GM18502 (cell line): Measurements from ENCODE around the gene UIMC1.

ENCODE experiments used
- ATAC-seq: cut with Tn5 transposase; IDR thresholded peaks from one replicate; pipeline ENCODE4 v1.9.1; 2021; ENCODE audit warnings: mild to moderate bottlenecking; ENCODE audit not compliant: unreplicated experiment, poor library complexity

Gene UIMC1

GRCh38 chr5:176906796-176907195, 99.8 kb downstream of the UIMC1 start:
- no peak for ATAC-seq

DNA sequence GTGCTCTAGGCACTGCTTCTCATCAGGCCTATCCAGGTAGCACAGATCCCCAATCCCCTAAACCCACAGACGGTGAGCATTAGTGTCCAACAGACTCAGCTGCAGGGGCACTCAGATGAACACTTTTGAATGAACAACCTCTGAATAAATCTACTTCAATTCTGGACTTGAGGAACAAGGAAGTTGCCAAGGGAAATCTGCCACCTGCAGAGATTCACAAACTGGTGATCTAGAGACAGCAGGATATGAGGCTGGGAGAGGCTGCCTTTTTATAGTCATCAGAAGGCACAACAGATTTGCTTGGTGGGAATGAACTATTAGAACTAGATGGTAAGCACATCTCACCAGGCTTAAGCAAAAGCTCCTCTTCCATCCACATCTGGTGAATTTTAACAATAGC, 100.5 kb downstream of the UIMC1 start:
- ATAC-seq, result no peak

GRCh38 chr5:176904276-176904675, 102.3 kb downstream of the UIMC1 start:
- ATAC-seq, result no peak

- no peak for ATAC-seq
Measured at GRCh38 chr5:176902911-176903664, 103.5 kb downstream of the UIMC1 start.

- no peak for ATAC-seq
Measured at GRCh38 chr5:176902102-176902814, 104.3 kb downstream of the UIMC1 start.

- ATAC-seq, result peak; percentile 69
Measured at GRCh38 chr5:176901260-176902101, 105.1 kb downstream of the UIMC1 start.

- no peak for ATAC-seq
Measured at GRCh38 chr5:176900780-176901204, 105.8 kb downstream of the UIMC1 start.

DNA sequence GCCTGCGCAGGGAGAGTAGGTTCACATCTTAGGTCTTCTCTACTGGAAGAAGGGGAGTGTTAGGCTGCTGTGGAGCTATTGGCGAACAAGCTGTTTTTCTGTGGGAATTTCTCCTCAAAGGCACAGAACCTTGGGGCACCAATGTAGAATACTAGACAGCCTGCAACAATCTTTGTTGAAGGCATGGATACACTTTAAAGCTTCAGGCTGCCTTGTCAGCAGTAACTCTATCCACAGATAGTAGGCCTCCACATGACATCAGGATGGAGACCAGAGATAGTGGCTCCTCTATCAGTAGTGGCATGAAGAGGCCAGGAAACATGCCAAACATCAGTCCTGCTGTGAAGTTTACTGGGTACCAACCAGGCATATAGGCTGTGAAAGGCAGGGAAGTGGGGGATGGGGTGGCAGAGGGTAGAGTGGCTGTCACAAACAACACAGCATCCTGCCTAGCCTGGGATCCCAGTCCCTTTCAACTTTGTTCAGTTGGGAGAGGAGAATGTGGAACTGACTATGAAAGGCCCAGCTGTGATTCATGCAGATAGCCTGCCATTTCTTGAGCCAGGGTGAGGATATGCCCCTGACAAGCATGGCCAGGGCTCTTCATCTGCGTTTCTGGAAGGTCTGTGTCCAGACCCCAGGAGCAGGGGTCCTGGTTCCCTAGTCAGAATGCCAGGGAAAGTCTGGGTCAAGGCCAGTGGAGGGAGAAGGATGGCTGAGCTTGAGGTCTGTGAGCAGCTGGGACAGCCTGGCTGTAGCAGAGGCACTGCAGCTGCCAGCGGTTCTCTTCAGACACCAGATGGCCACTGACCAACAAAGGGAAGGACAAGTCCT, 106.4 kb downstream of the UIMC1 start:
- ATAC-seq, result no peak

DNA sequence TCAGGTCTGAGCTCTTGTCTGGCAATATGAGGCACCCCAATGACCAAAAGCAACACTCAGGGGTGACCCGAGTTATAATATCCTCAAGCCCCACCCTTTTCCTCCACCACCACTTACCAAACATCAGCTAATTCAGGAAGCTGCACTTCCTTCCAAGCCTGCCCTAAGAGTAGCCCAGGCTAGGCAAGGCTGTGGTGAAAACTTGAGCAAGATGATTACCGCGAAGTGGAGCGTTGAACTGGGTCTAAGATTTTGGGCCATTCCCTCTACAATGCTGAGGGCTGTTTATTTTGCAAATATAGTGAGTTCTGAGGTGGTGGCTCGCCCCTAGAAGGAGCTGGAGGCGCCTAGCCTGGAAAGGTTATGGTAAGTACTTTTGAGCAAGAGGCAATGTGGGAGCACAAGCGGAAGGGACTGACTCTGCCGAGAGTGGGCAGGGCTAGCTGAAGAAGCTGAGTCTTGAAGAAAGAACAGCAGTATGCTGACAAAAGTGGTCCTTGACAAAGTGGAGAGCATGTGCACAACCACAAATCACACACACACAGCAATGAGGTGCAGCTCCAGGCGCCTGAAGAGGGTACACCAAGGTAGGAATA, 107.2 kb downstream of the UIMC1 start, which contains the start of gene HK3:
TSS of gene HK3 (minus strand) at position 51 of the 596 bp plus-strand sequence. CDS start 3,187 bp downstream, outside the sequence.
- no peak for ATAC-seq

GRCh38 chr5:176897263-176897662, 109.3 kb downstream of the UIMC1 start:
- no peak for ATAC-seq

- no peak for ATAC-seq
Measured at GRCh38 chr5:176895831-176896230, 110.7 kb downstream of the UIMC1 start.

GRCh38 chr5:176894298-176894697, 112.3 kb downstream of the UIMC1 start:
- ATAC-seq, result no peak

DNA sequence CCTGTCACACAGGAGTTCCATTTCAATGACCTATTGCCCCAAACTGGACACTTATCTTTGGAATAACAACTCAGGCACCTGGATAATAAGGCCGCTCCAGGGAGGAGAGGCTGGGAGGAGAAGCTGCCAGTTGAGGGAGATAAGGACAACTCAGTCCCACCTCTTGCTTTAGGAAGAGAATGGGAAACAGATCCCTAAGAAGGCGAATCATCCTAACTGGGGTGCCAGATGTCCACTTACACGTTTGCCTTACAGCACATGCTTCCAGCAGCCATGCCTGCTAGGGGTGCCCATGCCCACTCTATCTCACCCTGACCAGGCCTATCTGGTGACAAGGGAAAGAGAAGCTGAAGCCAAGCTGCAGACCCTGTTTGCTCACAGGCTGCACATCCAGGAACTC, 113.9 kb downstream of the UIMC1 start:
- ATAC-seq, result no peak

DNA sequence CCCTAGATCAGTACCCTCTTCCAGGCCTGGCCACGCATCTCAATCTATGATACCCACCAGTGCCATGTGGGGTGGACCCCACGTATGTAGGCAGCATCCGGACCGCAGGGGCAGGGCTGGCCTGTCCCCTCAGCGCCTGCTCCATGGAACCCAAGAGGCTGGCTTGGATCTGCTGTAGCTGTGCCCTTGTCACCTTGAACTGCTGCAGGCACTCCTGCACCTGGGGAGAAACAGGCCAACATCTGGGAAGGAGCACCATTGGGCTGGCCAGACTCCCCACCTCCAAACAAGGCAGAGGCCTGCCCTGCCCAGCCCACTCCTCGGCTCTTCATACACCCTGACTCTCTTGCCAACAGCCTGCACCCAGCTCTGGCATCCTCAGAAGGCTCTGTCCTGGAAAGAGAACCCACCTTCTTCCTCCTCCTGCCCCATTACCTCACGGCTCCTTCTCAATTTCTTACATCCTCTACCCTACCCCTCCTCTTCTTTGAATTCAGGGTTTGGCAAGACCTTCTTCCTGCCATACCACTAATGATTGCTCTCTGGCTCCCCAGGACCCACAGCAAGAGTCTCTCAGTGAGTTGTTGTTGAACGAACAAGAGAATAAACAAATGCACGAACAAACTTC, 115.1 kb downstream of the UIMC1 start:
- ATAC-seq, result no peak

DNA sequence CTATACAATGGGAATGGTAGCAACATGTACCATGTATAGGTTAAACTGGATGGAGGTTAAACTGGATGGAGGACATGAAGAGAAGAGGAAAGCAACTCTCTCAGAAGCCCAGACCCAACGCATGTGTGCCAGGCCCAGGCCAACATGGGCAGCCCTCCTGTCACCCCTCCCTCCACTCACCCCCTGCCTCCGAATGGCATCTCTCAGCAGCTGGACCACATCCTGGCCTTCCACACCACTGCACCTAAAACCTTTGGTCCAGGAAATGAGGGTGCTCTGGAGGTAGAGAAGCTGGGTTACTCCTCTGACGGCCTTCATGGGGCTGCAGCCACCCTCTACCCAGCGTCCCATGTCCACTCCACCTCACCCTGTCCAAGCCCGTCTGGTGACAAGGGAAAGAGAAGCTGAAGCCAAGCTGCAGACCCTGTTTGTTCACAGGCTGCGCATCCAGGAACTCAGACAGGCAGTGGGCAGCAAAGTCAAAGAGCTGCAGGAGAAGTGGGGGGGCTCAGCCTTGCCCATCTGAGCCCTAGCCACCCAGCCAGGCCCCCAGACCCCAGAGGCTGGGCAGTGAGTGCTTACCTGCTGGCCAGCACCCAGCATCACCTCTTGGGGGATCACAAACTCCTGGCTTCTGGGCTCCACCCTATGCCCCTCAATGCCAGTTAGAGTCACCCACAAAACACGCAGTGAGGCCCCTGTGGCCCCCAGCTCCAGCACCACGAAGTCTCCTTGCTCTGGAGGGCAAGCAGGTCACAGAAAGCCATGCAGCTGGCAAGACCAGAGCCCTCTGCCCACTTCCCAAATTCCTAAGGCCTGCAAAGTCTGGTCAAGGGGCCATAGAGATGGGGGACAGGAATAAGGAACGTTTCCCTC, 115.9 kb downstream of the UIMC1 start:
- no peak for ATAC-seq

DNA sequence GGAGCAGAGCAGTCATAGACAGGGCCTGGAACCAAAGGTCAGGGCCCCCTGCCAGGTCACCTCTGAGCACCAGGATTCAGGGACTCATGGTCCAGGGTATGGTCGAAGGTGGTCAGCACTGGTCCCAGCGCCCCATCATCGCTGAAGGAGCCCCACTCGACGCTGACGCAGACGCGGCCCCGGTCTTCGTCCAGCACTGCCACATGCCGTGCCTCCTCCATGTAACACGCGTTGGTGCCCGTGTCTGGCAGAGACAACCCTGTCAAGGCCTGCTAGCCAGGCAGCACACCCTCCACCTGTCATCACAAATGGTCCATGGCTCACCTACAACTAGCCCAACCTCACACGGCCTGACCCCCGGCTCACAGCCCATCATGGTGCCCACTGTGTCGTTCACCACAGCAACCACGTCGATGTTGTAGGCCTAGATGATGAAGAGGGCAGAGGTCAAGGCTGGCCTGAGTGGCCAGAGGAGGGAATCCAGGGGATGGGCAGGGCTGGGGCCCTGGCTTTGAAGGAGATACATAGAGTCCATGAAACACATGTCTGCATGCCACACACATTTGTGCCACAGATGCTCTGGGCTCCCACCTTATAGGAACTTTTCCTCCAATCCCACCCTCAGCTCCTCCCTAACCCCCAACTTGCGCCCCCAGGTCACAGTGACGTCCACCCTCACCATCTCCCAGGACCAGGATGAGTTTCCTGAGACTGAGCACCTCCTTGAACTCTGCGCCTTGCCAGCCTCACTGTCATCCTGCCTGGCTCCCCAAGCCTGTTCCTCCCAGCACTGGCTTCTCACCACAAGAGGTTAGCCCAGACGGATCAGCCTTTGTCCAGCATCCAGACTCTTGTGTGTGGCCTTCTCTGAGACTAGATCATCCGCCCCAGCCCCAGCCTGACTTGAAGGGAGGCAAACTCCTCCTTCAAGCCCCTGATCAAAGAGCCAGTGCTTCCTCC, 117.0 kb downstream of the UIMC1 start:
- ATAC-seq, result no peak

- no peak for ATAC-seq
Measured at GRCh38 chr5:176888865-176889165, 117.8 kb downstream of the UIMC1 start.
